ENCODE measurements around the gene MED13. TPM values are rescaled to one million over a fixed set of nuclear protein-coding genes. Genes with fewer than 3 reads are reported as not detected.
"Not testable (repeated sequence)": the region's sequence is repeated elsewhere in the genome, so short reads cannot be mapped to it uniquely, and the experiment has no call there.

MED13 gene
- total RNA-seq, 1 experiment from 2014 or later = 18.7 TPM

- H3K36me3 ChIP-seq (replicated peaks; ENCODE audit: control insufficient read depth, insufficient read depth, low read length) = peaks cover 5% of the 10 kb centered on the region
- no peaks in the 10 kb centered on the region for H3K27me3 ChIP-seq (ENCODE audit: control insufficient read depth, insufficient read depth, low read length)
- no peak overlapping the region for H3K4me3 ChIP-seq (ENCODE audit: insufficient read depth, low read depth, low read length)
- DNase-seq = no peak
Measured at GRCh38 chr17:61907361-61907760, 157.7 kb downstream of the MED13 start.

DNA sequence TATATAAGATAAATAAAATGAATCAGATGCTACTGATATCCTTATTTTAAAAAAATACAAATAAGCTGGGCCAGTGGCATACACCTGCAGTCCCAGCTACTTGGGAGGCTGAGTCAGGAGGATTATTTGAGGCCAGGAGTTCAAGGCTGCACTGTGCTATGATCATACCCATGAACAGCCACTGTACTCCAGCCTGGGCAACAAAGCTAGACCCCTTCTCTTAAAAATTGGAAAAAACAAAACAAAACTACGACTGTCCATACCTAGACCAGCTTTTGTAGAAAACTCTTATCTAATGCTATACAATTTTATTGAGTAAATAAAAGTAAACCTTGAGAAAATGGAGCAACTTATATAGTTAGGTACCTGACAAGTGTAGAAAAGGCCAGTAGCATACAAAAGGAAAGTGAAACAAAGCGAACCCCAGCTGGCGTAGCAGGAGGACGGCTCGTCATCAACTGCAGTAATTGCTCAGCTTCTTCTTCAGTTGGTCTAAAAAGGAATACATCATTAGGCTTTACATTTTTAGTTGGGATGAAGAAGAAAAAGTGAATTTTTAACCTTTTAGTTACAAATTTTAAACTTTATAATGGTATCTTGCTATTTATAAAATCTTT lies 160.9 kb downstream of the MED13 start:
- H3K4me3 ChIP-seq (ENCODE audit: insufficient read depth, low read depth, low read length) = no peak overlapping the region
- no peak for DNase-seq
- H3K27me3 ChIP-seq (ENCODE audit: control insufficient read depth, insufficient read depth, low read length) = no peaks in the 10 kb centered on the region
- H3K36me3 ChIP-seq (replicated peaks; ENCODE audit: control insufficient read depth, insufficient read depth, low read length) = peaks cover 4% of the 10 kb centered on the region

DNA sequence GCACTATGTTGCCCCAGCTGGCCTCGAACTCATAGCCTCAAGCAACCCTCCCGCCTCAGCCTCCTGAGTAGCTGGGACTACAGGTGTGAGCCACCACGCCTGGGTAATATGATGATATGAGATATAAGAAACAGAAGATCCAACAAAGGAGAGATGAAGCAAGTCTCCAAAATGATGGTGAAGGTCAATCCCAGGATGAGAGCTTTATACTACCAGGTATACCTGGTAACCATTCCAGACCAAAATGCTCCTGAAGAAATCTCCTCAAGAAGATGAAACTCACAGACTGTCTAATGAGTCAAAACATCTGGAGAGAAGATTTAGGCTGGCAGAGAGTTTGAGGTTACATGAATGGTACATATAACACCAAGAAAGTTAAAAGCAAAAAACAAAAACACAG lies 161.8 kb downstream of the MED13 start:
- H3K4me3 ChIP-seq (ENCODE audit: insufficient read depth, low read depth, low read length) = no peak overlapping the region
- DNase-seq = no peak
- peaks cover 4% of the 10 kb centered on the region for H3K36me3 ChIP-seq (replicated peaks; ENCODE audit: control insufficient read depth, insufficient read depth, low read length)
- H3K27me3 ChIP-seq (ENCODE audit: control insufficient read depth, insufficient read depth, low read length) = no peaks in the 10 kb centered on the region

DNA sequence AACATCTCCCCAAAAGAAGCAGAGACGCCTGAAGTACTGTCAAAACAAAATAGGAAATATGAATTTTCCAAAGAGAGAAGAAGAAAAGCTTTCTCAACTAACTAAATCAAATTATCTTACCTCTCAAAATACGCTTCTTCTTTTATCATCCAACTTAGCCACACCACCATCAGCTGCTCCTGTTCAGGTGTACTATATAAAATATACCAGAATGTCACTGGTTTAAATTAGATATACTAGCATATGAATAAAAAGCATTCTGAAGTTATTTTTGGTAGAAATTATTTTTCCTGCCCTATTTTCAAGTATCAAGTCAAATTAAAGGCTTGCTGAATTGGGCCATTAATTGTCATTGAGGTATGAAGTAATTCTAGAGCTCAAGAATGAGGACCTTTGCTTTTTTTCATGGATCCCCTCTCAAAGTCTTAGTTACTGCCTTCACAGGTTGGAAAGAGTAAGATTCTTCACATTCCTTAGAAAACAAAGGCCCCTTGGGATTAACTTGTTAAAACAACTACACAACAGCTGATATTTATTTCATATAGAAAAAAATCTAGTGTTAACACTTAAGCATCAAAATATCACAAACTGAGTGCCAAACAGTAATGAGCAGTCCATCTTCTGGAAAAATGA lies 167.4 kb downstream of the MED13 start:
- Histone ChIP-seq H3K36me3 (replicated peaks; ENCODE audit: control insufficient read depth, insufficient read depth, low read length) (peaks cover 1% of the 10 kb centered on the region; the same call in 1 of the 2 replicates), H3K4me3 (ENCODE audit: insufficient read depth, low read depth, low read length) (no peak overlapping the region), H3K27me3 (ENCODE audit: control insufficient read depth, insufficient read depth, low read length) (no peaks in the 10 kb centered on the region)
- peak; percentile 24 for DNase-seq

DNA sequence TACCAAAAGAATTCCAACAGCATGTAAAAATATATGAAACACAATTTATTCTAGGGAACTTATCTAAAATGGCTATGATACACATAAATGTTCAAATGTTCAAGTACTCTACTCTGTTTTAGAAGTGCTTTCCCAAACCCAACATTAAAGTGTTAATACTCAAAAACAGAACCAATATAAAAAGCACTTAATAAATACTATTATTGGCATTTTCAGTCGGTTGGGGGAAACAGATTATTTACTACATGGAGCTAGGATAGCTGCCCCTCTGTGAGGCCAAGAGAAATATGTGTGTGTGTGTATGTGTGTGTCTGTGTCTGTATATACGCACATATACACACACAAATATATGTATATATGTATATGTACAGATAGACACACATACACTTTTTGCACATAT lies 169.7 kb downstream of the MED13 start:
- Histone ChIP-seq H3K27me3 (ENCODE audit: control insufficient read depth, insufficient read depth, low read length) (no peaks in the 10 kb centered on the region), H3K4me3 (ENCODE audit: insufficient read depth, low read depth, low read length) (no peak overlapping the region), H3K36me3 (replicated peaks; ENCODE audit: control insufficient read depth, insufficient read depth, low read length) (peaks cover 1% of the 10 kb centered on the region; the same call in 1 of the 2 replicates)
- no peak for DNase-seq

DNA sequence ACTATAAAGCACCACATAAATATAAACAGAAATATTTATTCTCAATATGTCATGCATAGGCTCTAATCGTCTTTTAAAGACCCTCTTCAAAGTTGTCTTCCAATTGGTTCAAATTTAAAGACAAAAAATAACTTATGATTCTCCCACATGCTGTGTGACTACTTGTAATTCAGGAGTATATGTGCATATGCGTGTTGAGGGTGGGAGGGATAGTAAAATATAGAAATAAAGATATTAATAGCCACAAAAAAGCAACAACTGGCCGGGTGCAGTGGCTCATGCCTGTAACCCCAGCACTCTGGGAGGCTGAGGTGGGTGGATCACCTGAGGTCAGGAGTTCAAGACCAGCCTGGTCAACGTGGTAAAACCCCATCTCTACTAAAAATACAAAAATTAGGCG lies 170.8 kb downstream of the MED13 start:
- H3K4me3 ChIP-seq (ENCODE audit: insufficient read depth, low read depth, low read length); H3K27me3 ChIP-seq (ENCODE audit: control insufficient read depth, insufficient read depth, low read length); DNase-seq; H3K36me3 ChIP-seq (replicated peaks; ENCODE audit: control insufficient read depth, insufficient read depth, low read length): not testable (repeated sequence)

Other genes starting within 250 kb of the MED13 start
- 12.0 and 17.0 TPM in 2 replicates for gene BRIP1, start 201.8 kb downstream of the MED13 start, total RNA-seq (2014; rRNA removed; shearing (Covaris generic))
- 17.2 and 20.2 TPM in 2 replicates for gene INTS2, start 137.3 kb downstream of the MED13 start, total RNA-seq (2014; rRNA removed; shearing (Covaris generic))